Hepatocyte (in vitro differentiated cells): ENCODE measurements around the gene ARHGAP15. TPM values are rescaled to one million over a fixed set of nuclear protein-coding genes. Genes with fewer than 3 reads are reported as not detected.

Experiments
- DNase-seq: peaks from one replicate; pipeline ENCODE4 v3.0.0-alpha.2; 2016; ENCODE audit warnings: low spot score
- H2AFZ ChIP-seq: fragments of 200-600 bp; sonication (generic); 2 replicates; pipeline ENCODE4 v1.6.0; 2016; ENCODE audit warnings: antibody characterized with exemption, mild to moderate bottlenecking
- H3K27ac ChIP-seq: fragments of 200-600 bp; sonication (generic); 2 replicates; pipeline ENCODE4 v1.5.1; 2016; ENCODE audit warnings: mild to moderate bottlenecking
- H3K27me3 ChIP-seq: fragments of 200-600 bp; sonication (generic); 2 replicates; pipeline ENCODE4 v1.6.1; 2016
- H3K36me3 ChIP-seq: fragments of 200-600 bp; sonication (generic); replicated peaks from 2 replicates; pipeline ENCODE4 v1.5.1; 2016; ENCODE audit warnings: low read depth; ENCODE audit not compliant: insufficient read depth
- H3K4me1 ChIP-seq: fragments of 200-600 bp; sonication (generic); 2 replicates; pipeline ENCODE4 v1.5.1; 2016; ENCODE audit warnings: mild to moderate bottlenecking, moderate library complexity; ENCODE audit not compliant: insufficient read depth
- H3K4me2 ChIP-seq: fragments of 200-600 bp; sonication (generic); 2 replicates; pipeline ENCODE4 v1.6.0; 2016
- H3K4me3 ChIP-seq: fragments of 200-600 bp; sonication (generic); 2 replicates; pipeline ENCODE4 v1.5.1; 2016; ENCODE audit warnings: mild to moderate bottlenecking
- H3K79me2 ChIP-seq: fragments of 200-600 bp; sonication (generic); 2 replicates; pipeline ENCODE4 v1.6.0; 2017; ENCODE audit warnings: mild to moderate bottlenecking
- H3K9me2 ChIP-seq: fragments of 200-600 bp; sonication (generic); replicated peaks from 2 replicates; pipeline ENCODE4 v1.6.0; 2017; ENCODE audit warnings: mild to moderate bottlenecking; ENCODE audit not compliant: insufficient read depth
- H3K9me3 ChIP-seq: fragments of 200-600 bp; sonication (generic); 2 replicates; pipeline ENCODE4 v1.5.1; 2016; ENCODE audit warnings: low read depth, mild to moderate bottlenecking
- H4K20me1 ChIP-seq: fragments of 200-600 bp; sonication (generic); 2 replicates; pipeline ENCODE4 v1.6.0; 2016; ENCODE audit warnings: mild to moderate bottlenecking; ENCODE audit not compliant: insufficient read depth, poor library complexity, severe bottlenecking
- EZH2 ChIP-seq: fragments of 200-600 bp; sonication (generic); IDR thresholded peaks from 2 replicates; pipeline ENCODE4 v1.6.1; 2016; ENCODE audit warnings: antibody characterized with exemption, mild to moderate bottlenecking, borderline replicate concordance
- EZH2phosphoT487 ChIP-seq: fragments of 200-600 bp; sonication (generic); IDR thresholded peaks from one replicate; pipeline ENCODE4 v1.6.1; 2018; ENCODE audit warnings: antibody characterized with exemption, mild to moderate bottlenecking, low read depth, moderate library complexity; ENCODE audit not compliant: unreplicated experiment, severe bottlenecking
- WGBS: methylation state at CpG from one replicate; pipeline ENCODE4 v1.1.6; 2016; ENCODE audit warnings: low lambda C conversion rate; ENCODE audit errors: missing lambda C conversion rate; 5-methylcytosine and 5-hydroxymethylcytosine counted together
- polyA plus RNA-seq: library from polyadenylated mRNA; unstranded; fragments of >200 nt; fragmentation: Nextera tagmentation; extraction: Ambion mirVana; gene quantifications from 2 replicates; pipeline ENCODE4 v1.2.1, GENCODE V29; 2016
- total RNA-seq: library from RNA; depleted of rRNA; stranded (reverse); fragments of >200 nt; gene quantifications from 2 replicates; pipeline ENCODE4 v1.2.3, GENCODE V29; 2014
- TF ChIP-seq, protein P1 (sequence below): fragments of 200-600 bp; sonication (generic); IDR thresholded peaks from 2 replicates; pipeline ENCODE4 v1.5.1; 2016; ENCODE audit warnings: antibody characterized with exemption, mild to moderate bottlenecking; ENCODE audit not compliant: poor library complexity

ARHGAP15 gene
- total and polyA plus RNA-seq, 2 experiments from 2014 or later, result 0.17 TPM; not detected in 1

DNA sequence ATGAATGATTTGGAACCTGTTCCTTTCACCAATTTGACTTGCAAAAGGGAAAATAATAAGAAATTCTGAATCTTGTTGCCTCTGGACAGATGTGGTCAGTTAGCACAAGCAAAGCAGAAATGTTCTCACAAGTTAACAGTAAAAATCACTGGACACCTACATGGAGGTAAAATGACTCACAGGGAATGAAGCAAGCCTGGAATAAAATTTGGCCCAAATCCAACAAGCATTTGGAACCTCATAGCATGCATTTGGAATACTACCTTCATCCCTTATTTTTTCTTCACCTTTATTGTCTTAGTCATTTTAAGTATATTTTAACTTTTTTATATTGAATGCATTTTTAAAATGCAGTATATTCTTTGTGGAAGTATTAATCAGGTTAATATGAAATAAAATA, 602.9 kb downstream of the ARHGAP15 start:
- H3K9me3 ChIP-seq, result no peaks in the 10 kb centered on the region
- H3K27me3 ChIP-seq, result no peaks in the 10 kb centered on the region
- H4K20me1 ChIP-seq, result no peaks in the 10 kb centered on the region
- DNase-seq, result no peak
- H3K79me2 ChIP-seq, result no peaks in the 10 kb centered on the region
- no peaks in the 10 kb centered on the region for H3K9me2 ChIP-seq
- no peak overlapping the region for H3K4me2 ChIP-seq
- no peaks in the 10 kb centered on the region for H3K4me1 ChIP-seq
- TF ChIP-seq EZH2phosphoT487 (no peak), EZH2 (no peak)
- TF ChIP-seq, protein P1, sequence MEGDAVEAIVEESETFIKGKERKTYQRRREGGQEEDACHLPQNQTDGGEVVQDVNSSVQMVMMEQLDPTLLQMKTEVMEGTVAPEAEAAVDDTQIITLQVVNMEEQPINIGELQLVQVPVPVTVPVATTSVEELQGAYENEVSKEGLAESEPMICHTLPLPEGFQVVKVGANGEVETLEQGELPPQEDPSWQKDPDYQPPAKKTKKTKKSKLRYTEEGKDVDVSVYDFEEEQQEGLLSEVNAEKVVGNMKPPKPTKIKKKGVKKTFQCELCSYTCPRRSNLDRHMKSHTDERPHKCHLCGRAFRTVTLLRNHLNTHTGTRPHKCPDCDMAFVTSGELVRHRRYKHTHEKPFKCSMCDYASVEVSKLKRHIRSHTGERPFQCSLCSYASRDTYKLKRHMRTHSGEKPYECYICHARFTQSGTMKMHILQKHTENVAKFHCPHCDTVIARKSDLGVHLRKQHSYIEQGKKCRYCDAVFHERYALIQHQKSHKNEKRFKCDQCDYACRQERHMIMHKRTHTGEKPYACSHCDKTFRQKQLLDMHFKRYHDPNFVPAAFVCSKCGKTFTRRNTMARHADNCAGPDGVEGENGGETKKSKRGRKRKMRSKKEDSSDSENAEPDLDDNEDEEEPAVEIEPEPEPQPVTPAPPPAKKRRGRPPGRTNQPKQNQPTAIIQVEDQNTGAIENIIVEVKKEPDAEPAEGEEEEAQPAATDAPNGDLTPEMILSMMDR, result no peak
- H3K36me3 ChIP-seq, result no peaks in the 10 kb centered on the region
- H2AFZ ChIP-seq, result no peak overlapping the region
- H3K27ac ChIP-seq, result no peak overlapping the region
- H3K4me3 ChIP-seq, result no peak overlapping the region

DNA sequence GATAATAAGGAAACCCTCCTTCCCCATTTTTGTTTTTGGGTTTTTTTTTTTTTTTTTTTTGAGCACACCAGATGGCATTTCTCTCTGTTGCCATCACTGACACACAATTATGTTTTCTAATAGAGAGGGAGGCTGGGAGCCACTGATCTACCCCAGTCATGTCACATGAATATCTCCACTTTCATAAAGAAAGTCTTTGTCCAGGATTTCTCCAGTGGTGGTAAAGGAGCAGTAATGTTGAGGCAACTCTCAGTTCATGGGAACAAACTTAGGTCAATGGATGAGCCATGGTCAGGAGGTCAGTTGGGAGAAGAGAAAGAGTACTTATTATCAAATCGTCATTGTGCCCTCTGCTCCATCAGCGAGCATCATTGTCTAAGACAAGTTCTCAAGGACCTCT, 603.7 kb downstream of the ARHGAP15 start:
- TF ChIP-seq EZH2phosphoT487, result no peak
- TF ChIP-seq EZH2, result no peak
- TF ChIP-seq, protein P1, result no peak
- Histone ChIP-seq H3K36me3 (no peaks in the 10 kb centered on the region), H3K9me3 (no peaks in the 10 kb centered on the region), H3K4me3 (no peak overlapping the region), H3K9me2 (no peaks in the 10 kb centered on the region), H3K79me2 (no peaks in the 10 kb centered on the region), H3K27me3 (no peaks in the 10 kb centered on the region), H3K4me1 (no peaks in the 10 kb centered on the region), H4K20me1 (no peaks in the 10 kb centered on the region), H2AFZ (no peak overlapping the region), H3K4me2 (no peak overlapping the region), H3K27ac (no peak overlapping the region)
- no peak for DNase-seq
- WGBS, result 97% methylated on average over 2 of the region's 2 CpGs

DNA sequence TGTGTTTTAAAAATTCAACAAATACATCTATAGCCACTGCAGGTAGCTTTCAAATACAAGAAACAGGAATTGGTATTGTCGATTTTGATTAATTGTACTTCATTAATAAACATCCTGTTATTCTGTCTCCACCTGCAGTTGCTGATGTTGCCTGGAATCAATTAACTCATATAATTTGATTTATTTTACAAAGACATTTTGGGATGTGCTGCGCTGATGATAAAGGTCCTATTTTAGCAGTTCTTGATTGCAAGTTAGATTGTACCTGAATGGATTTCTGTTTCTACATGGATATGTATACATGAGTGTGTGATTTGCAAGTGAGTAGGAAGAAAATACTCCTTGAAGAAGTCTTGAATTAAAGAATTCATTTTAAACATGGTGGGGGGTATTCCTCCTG, 605.3 kb downstream of the ARHGAP15 start:
- Histone ChIP-seq H3K9me3 (no peaks in the 10 kb centered on the region), H3K27ac (no peak overlapping the region), H3K4me1 (no peaks in the 10 kb centered on the region), H4K20me1 (no peaks in the 10 kb centered on the region), H3K9me2 (no peaks in the 10 kb centered on the region), H3K79me2 (no peaks in the 10 kb centered on the region), H3K27me3 (no peaks in the 10 kb centered on the region), H3K36me3 (no peaks in the 10 kb centered on the region), H2AFZ (no peak overlapping the region), H3K4me3 (no peak overlapping the region), H3K4me2 (no peak overlapping the region)
- WGBS, result 86% methylated on average over 2 of the region's 2 CpGs
- DNase-seq, result no peak
- no peak for TF ChIP-seq EZH2phosphoT487
- TF ChIP-seq, protein P1, result no peak
- no peak for TF ChIP-seq EZH2

DNA sequence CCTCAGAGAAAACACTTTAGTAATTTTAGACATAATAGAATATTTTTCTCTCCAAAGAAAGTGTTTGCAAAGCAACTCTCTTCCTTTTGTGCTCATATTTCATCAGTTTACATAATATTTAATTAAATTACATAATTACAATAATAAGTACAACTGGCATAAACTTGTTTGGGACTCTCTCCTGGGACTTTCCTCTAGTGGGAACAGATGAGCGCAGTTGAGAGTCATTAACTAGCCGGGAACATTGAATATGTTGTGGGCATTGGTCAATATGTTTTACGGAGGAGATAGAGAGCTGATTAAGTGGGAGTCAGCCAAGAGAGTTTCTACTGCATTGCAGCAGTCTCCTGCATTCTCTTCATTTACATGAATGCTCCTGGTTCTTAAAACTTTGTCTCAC, 607.7 kb downstream of the ARHGAP15 start:
- no peak for TF ChIP-seq EZH2
- TF ChIP-seq, protein P1, result no peak
- TF ChIP-seq EZH2phosphoT487, result no peak
- Histone ChIP-seq H3K36me3 (no peaks in the 10 kb centered on the region), H3K4me2 (no peak overlapping the region), H3K27me3 (no peaks in the 10 kb centered on the region), H3K79me2 (no peaks in the 10 kb centered on the region), H3K4me1 (no peaks in the 10 kb centered on the region), H3K4me3 (no peak overlapping the region), H3K9me3 (no peaks in the 10 kb centered on the region), H3K9me2 (no peaks in the 10 kb centered on the region), H4K20me1 (no peaks in the 10 kb centered on the region), H2AFZ (no peak overlapping the region), H3K27ac (no peak overlapping the region)
- WGBS, result 78% methylated on average over 3 of the region's 3 CpGs
- no peak for DNase-seq
